ENCODE results near the gene SEPTIN6. TPM values are rescaled to one million over a fixed set of nuclear protein-coding genes. Genes with fewer than 3 reads are reported as not detected.

SEPTIN6 gene
- total and polyA plus RNA-seq, 2 of the 8 experiments (the other 6 are each of a cell fraction or from before 2014, with no cell fraction given) = 31.0 to 42.6 TPM

DNA sequence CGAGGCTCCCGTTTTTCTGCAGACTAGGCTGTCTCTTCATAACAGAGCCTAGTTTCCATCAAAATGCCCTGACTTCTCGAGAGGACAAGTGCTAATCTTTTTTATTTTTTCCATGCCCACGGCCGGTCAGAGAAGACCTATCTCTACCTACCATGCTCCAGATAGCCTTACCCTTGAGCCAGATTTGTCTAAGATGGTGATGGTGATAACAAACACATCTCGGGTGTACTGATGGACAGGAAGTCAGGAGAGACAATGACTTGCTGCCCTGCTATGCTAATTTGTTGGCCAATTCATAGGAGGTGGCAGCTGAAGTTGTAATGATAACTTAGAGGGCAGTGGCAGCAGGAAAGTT is 44.6 kb downstream of the SEPTIN6 start (continued):
- TF ChIP-seq CHD7 (IDR thresholded peaks at IDR 0.05; ENCODE audit: insufficient replicate concordance, low read length) (no peak), SIX5 (IDR thresholded peaks at IDR 0.05; ENCODE audit: low read depth, low read length) (no peak), EZH2 (IDR thresholded peaks at IDR 0.05; ENCODE audit: low read depth, low read length, severe bottlenecking) (no peak), SUZ12 (IDR thresholded peaks at IDR 0.05; ENCODE audit: low read length) (no peak), BACH1 (IDR thresholded peaks at IDR 0.05; ENCODE audit: low read length) (no peak)
